GM23248 (cell line): Measurements from ENCODE around the gene ZNF99.

Experiments
- EZH2 ChIP-seq: fragments of 200-600 bp; sonication (generic); IDR thresholded peaks from 2 replicates; pipeline ENCODE4 v1.6.1; 2018; ENCODE audit warnings: antibody characterized with exemption, mild to moderate bottlenecking; ENCODE audit not compliant: insufficient read depth, poor library complexity, severe bottlenecking
- EZH2phosphoT487 ChIP-seq: fragments of 200-600 bp; sonication (generic); IDR thresholded peaks from 2 replicates; pipeline ENCODE4 v1.6.1; 2018; ENCODE audit warnings: antibody characterized with exemption, moderate library complexity, mild to moderate bottlenecking, low read depth; ENCODE audit not compliant: insufficient read depth

GRCh38 chr19:22708983-22709382, 75.0 kb downstream of the ZNF99 start:
- TF ChIP-seq EZH2, result no peak
- TF ChIP-seq EZH2phosphoT487, result no peak
